GM12875 (cell line): ENCODE results near the gene DRP2.
"Not testable (repeated sequence)": the region's sequence is repeated elsewhere in the genome, so short reads cannot be mapped to it uniquely, and the experiment has no call there.

Experiments used
- H3K4me3 ChIP-seq: one replicate; pipeline ENCODE4 v1.5.1; 2011; ENCODE audit warnings: low read depth, low read length, control low read depth
- CTCF ChIP-seq: IDR thresholded peaks from 2 replicates; pipeline ENCODE4 v1.5.1; 2011; ENCODE audit warnings: low read depth, mild to moderate bottlenecking, control low read depth, inconsistent platforms, low read length, moderate library complexity, borderline replicate concordance; ENCODE audit not compliant: insufficient read depth

Gene DRP2

GRCh38 chrX:101219116-101219863 is at the start of gene DRP2:
Gene DRP2, plus strand, starts transcription at chrX:101219786. Its CDS starts 11,862 bp downstream, at chrX:101231648.
- no peak within 1 kb of the TSS for H3K4me3 ChIP-seq
- TF ChIP-seq CTCF, result no peak

DNA sequence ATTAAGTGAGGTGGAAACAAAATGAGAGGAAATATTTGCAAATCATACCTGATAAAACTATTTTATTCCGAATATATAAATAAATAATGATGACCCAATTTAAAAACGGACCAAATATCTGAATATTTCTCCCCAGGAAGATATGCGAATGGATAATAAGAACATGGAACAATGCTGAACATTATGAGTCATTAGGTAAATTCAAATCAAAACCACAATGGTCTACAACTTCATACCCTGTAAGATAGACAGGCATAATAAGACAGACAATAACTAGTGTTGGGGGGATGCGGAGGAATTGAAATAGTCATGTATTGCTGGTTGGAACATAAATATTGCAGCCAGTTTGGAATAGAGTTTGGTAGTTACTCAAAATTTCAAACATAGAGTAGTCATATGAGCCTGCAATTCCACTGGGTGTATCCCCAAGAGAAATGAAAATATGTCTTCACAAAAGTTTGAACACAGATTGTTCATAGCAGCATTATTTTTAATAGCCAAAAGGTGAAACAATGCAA is 47.6 kb upstream of the DRP2 start:
- TF ChIP-seq CTCF, result no peak
- no peak overlapping the region for H3K4me3 ChIP-seq

- H3K4me3 ChIP-seq, result no peak overlapping the region
- TF ChIP-seq CTCF, result no peak
Observed at GRCh38 chrX:101176439-101176838, 43.1 kb upstream of the DRP2 start.

DNA sequence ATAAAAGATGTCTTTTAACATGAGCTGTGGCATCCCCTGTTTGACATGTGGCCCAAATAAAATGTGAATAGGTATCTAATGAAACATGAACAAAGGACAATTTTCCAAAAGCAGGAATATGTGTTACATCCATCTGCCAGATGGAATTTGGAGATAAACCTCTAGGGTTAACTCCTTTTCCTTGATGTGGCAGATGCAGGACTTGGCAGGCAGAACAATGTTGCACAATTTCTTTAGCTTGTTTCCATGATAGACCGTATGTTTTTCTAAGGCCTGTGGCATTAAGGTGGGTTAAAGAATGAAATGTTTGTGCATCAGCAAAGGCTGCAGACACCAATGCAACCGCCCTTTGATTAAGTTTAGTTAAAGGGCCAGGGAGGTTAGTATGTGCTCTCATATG is 34.7 kb upstream of the DRP2 start:
- not testable (repeated sequence) for H3K4me3 ChIP-seq

GRCh38 chrX:101187961-101188360 is 31.6 kb upstream of the DRP2 start:
- not testable (repeated sequence) for H3K4me3 ChIP-seq

DNA sequence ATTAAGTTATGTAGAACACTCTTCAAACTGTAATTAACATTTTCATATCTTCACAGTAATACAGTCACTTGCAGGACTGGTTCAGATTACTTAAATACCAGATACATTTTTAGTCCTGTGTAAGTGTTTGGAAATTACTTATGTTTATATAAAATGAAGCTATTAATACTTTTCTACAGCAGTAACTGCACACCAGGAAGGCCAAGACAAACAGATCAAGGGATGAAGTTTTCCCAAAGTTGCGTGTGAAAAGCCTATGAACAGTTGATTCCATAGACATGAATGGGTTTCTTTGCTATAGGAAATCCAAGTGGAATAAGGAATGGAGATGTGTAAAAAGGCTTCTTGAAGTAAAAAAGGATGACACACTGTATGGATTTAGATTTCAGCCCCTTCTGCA is 28.9 kb upstream of the DRP2 start:
- TF ChIP-seq CTCF, result no peak
- no peak overlapping the region for H3K4me3 ChIP-seq

- H3K4me3 ChIP-seq, result no peak overlapping the region
- no peak for TF ChIP-seq CTCF
Observed at GRCh38 chrX:101191217-101191750, 28.3 kb upstream of the DRP2 start.

DNA sequence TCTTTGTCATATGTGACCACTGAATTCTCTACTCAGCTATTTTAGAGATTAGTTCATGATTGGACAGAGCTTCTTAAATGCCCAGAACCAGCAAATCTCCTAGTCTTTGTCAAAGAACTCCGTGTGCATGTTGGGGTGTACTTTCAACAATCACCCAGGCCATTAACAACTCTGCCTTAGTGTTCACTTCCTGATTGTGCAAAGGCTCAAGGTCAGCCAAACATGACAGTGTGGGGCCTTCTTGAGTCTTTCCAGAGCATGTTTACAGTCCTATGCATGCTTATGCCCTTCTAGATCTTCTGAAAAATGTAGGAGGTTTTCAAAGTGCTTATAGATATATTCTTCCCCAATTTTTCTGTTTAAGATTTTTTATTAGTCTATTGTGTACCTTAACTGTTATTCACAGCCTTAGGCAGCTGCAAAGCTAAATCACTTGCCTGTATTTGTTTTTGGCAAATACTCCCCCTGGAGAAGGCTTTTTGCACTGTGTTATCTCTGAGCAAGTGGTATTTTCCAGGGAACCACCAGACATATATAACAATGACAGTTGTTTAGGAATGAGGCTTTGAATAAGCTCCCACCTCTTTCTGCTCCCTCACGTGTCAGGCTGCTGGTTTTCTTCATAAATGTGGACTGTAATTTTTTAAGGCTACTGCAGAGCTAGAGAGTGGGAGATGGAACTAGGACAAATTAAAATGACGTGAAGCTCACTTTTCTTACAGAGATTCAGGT is 24.0 kb upstream of the DRP2 start:
- TF ChIP-seq CTCF, result no peak
- no peak overlapping the region for H3K4me3 ChIP-seq
